SKM-1 (cell line): ENCODE measurements around the gene C11orf24.

Experiments
- DNase-seq: peaks from one replicate; lab custom pipeline; 2025; ENCODE audit not compliant: unreplicated experiment; lab: John Stamatoyannopoulos, UW

Gene C11orf24

GRCh38 chr11:68211546-68211945, 60.2 kb downstream of the C11orf24 start:
- DNase-seq = no peak
